ENCODE measurements around the gene FOXI2.

DNA sequence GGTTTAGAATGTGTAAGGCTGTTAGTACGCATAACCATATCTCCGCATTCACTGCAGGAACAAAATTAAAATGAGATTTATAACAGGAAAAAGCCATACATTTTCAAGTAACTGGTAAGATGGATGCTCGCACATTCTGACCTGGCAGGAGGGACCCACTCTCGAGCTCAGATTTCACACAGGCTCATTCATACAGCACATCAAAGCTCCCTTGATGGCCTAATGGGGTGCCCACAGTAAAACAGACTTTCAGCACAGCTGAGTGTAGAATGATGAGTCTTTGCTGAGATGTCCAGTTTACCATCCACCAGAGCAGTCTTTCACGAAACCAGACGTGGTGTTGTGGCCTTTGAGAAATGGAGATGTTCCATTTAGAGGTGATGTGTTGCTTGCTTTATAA is 8.9 kb downstream of the FOXI2 start:
- TF ChIP-seq GATA3 (IDR thresholded peaks at IDR 0.05; ENCODE audit: low read depth, low read length) (no peak), GATA2 (IDR thresholded peaks at IDR 0.05; ENCODE audit: low read depth, low read length) (no peak)
